GM19035 (cell line): ENCODE results near the gene GPR52.
"Not testable (repeated sequence)": the region's sequence is repeated elsewhere in the genome, so short reads cannot be mapped to it uniquely, and the experiment has no call there.

Source experiments
- ATAC-seq: cut with Tn5 transposase; IDR thresholded peaks from one replicate; pipeline ENCODE4 v1.9.1; 2021; ENCODE audit not compliant: unreplicated experiment

GPR52 gene

GRCh38 chr1:174447866-174448530 lies at the start of gene GPR52:
TSS of gene GPR52 (plus strand) at chr1:174447964. CDS start at chr1:174448112, 148 bp downstream.
- no peak for ATAC-seq

- ATAC-seq: no peak
Measured at GRCh38 chr1:174398246-174398645, 49.5 kb upstream of the GPR52 start.

- ATAC-seq: no peak
Measured at GRCh38 chr1:174399211-174399610, 48.6 kb upstream of the GPR52 start.

GRCh38 chr1:174401075-174401474 lies 46.7 kb upstream of the GPR52 start:
- ATAC-seq: no peak

- ATAC-seq: no peak
Measured at GRCh38 chr1:174405219-174405618, 42.5 kb upstream of the GPR52 start.

- ATAC-seq: no peak
Measured at GRCh38 chr1:174406421-174406820, 41.3 kb upstream of the GPR52 start.

- ATAC-seq: no peak
Measured at GRCh38 chr1:174407665-174408064, 40.1 kb upstream of the GPR52 start.

GRCh38 chr1:174408146-174408545 lies 39.6 kb upstream of the GPR52 start:
- no peak for ATAC-seq

GRCh38 chr1:174409801-174410200 lies 38.0 kb upstream of the GPR52 start:
- not testable (repeated sequence) for ATAC-seq

GRCh38 chr1:174413632-174414031 lies 34.1 kb upstream of the GPR52 start:
- no peak for ATAC-seq

- no peak for ATAC-seq
Measured at GRCh38 chr1:174414203-174414602, 33.6 kb upstream of the GPR52 start.

- no peak for ATAC-seq
Measured at GRCh38 chr1:174415506-174415905, 32.3 kb upstream of the GPR52 start.

- ATAC-seq: no peak
Measured at GRCh38 chr1:174417921-174418320, 29.8 kb upstream of the GPR52 start.

- no peak for ATAC-seq
Measured at GRCh38 chr1:174425121-174425520, 22.6 kb upstream of the GPR52 start.

- ATAC-seq: no peak
Measured at GRCh38 chr1:174426153-174426552, 21.6 kb upstream of the GPR52 start.

- ATAC-seq: no peak
Measured at GRCh38 chr1:174428033-174428432, 19.7 kb upstream of the GPR52 start.

- ATAC-seq: no peak
Measured at GRCh38 chr1:174428739-174429138, 19.0 kb upstream of the GPR52 start.

GRCh38 chr1:174433451-174433850 lies 14.3 kb upstream of the GPR52 start:
- no peak for ATAC-seq

- ATAC-seq: no peak
Measured at GRCh38 chr1:174445351-174445750, 2.4 kb upstream of the GPR52 start.

GRCh38 chr1:174445817-174446216 lies 1.9 kb upstream of the GPR52 start:
- ATAC-seq: no peak

- no peak for ATAC-seq
Measured at GRCh38 chr1:174448531-174448883, 743 bp downstream of the GPR52 start.

GRCh38 chr1:174448974-174449373 lies 1.2 kb downstream of the GPR52 start:
- no peak for ATAC-seq

GRCh38 chr1:174451408-174451807 lies 3.6 kb downstream of the GPR52 start:
- no peak for ATAC-seq
